ENCODE data around the gene HSF2BP.
"Not testable (repeated sequence)": the region's sequence is repeated elsewhere in the genome, so short reads cannot be mapped to it uniquely, and the experiment has no call there.

The HSF2BP gene

GRCh38 chr21:43681650-43682049 lies 22.4 kb upstream of the HSF2BP start:
- Histone ChIP-seq H3K9ac (ENCODE audit: low read length) (no peak overlapping the region), H3K36me3 (ENCODE audit: control insufficient read depth, insufficient read depth, low read length) (peaks cover 10% of the 10 kb centered on the region), H2BK5ac (ENCODE audit: low read length) (no peak overlapping the region), H3K4ac (ENCODE audit: low read depth, low read length) (no peak overlapping the region), H3K4me2 (ENCODE audit: low read length) (no peak overlapping the region), H2BK120ac (ENCODE audit: low read depth, low read length) (no peak overlapping the region), H3K27ac (ENCODE audit: low read depth, low read length) (no peak overlapping the region), H3K18ac (ENCODE audit: low read length) (no peak overlapping the region), H3K27me3 (ENCODE audit: insufficient read depth, low read length, poor library complexity) (no peaks in the 10 kb centered on the region), H4K5ac (ENCODE audit: low read length) (no peak overlapping the region), H3K79me1 (ENCODE audit: low read length) (no peaks in the 10 kb centered on the region), H3K4me1 (ENCODE audit: control insufficient read depth, low read depth, low read length) (no peaks in the 10 kb centered on the region), H3K23ac (ENCODE audit: low read length) (no peak overlapping the region), H3K4me3 (ENCODE audit: low read length) (no peak overlapping the region), H2AK5ac (ENCODE audit: low read length) (no peak overlapping the region), H2BK15ac (replicated peaks; ENCODE audit: low read depth) (no peak overlapping the region), H4K8ac (ENCODE audit: low read depth, low read length) (no peak overlapping the region), H3K56ac (ENCODE audit: low read length) (no peak overlapping the region), H3K79me2 (ENCODE audit: control insufficient read depth, insufficient read depth, low read length) (peaks cover 2% of the 10 kb centered on the region)
- no CpG with 5 or more reads among the region's 6 CpGs for WGBS (ENCODE audit: extremely low coverage, insufficient coverage, low lambda C conversion rate)
- DNase-seq = no peak

- not testable (repeated sequence) for H3K56ac ChIP-seq (ENCODE audit: low read length); H4K5ac ChIP-seq (ENCODE audit: low read length); H3K23ac ChIP-seq (ENCODE audit: low read length); H3K4me2 ChIP-seq (ENCODE audit: low read length); H2AK5ac ChIP-seq (ENCODE audit: low read length); H3K4me1 ChIP-seq (ENCODE audit: control insufficient read depth, low read depth, low read length); H3K4me3 ChIP-seq (ENCODE audit: low read length); H3K79me1 ChIP-seq (ENCODE audit: low read length); H3K18ac ChIP-seq (ENCODE audit: low read length); H3K27me3 ChIP-seq (ENCODE audit: insufficient read depth, low read length, poor library complexity); H3K27ac ChIP-seq (ENCODE audit: low read depth, low read length); H3K9ac ChIP-seq (ENCODE audit: low read length); DNase-seq; H3K79me2 ChIP-seq (ENCODE audit: control insufficient read depth, insufficient read depth, low read length); H3K4ac ChIP-seq (ENCODE audit: low read depth, low read length); H2BK15ac ChIP-seq (replicated peaks; ENCODE audit: low read depth); H2BK5ac ChIP-seq (ENCODE audit: low read length); H4K8ac ChIP-seq (ENCODE audit: low read depth, low read length); H2BK120ac ChIP-seq (ENCODE audit: low read depth, low read length)
- peaks cover 14% of the 10 kb centered on the region for H3K36me3 ChIP-seq (ENCODE audit: control insufficient read depth, insufficient read depth, low read length)
- no CpG with 5 or more reads among the region's 6 CpGs for WGBS (ENCODE audit: extremely low coverage, insufficient coverage, low lambda C conversion rate)
Measured at GRCh38 chr21:43680421-43680820, 21.1 kb upstream of the HSF2BP start.

- no peak overlapping the region for H4K8ac ChIP-seq (ENCODE audit: low read depth, low read length)
- peaks cover 6% of the 10 kb centered on the region for H3K79me2 ChIP-seq (ENCODE audit: control insufficient read depth, insufficient read depth, low read length)
- H2BK120ac ChIP-seq (ENCODE audit: low read depth, low read length) = no peak overlapping the region
- no peak overlapping the region for H3K18ac ChIP-seq (ENCODE audit: low read length)
- H3K56ac ChIP-seq (ENCODE audit: low read length) = no peak overlapping the region
- H3K4me2 ChIP-seq (ENCODE audit: low read length) = no peak overlapping the region
- H3K27me3 ChIP-seq (ENCODE audit: insufficient read depth, low read length, poor library complexity) = no peaks in the 10 kb centered on the region
- H3K4ac ChIP-seq (ENCODE audit: low read depth, low read length) = no peak overlapping the region
- peaks cover 13% of the 10 kb centered on the region for H3K36me3 ChIP-seq (ENCODE audit: control insufficient read depth, insufficient read depth, low read length)
- no peaks in the 10 kb centered on the region for H3K4me1 ChIP-seq (ENCODE audit: control insufficient read depth, low read depth, low read length)
- H2BK5ac ChIP-seq (ENCODE audit: low read length) = no peak overlapping the region
- no peak overlapping the region for H4K5ac ChIP-seq (ENCODE audit: low read length)
- DNase-seq = no peak
- no peak overlapping the region for H3K9ac ChIP-seq (ENCODE audit: low read length)
- WGBS (ENCODE audit: extremely low coverage, insufficient coverage, low lambda C conversion rate) = no CpG with 5 or more reads among the region's 12 CpGs
- no peak overlapping the region for H2BK15ac ChIP-seq (replicated peaks; ENCODE audit: low read depth)
- H3K27ac ChIP-seq (ENCODE audit: low read depth, low read length) = no peak overlapping the region
- H3K79me1 ChIP-seq (ENCODE audit: low read length) = no peaks in the 10 kb centered on the region
- no peak overlapping the region for H3K4me3 ChIP-seq (ENCODE audit: low read length)
- H3K23ac ChIP-seq (ENCODE audit: low read length) = no peak overlapping the region
- no peak overlapping the region for H2AK5ac ChIP-seq (ENCODE audit: low read length)
Measured at GRCh38 chr21:43679951-43680350, 20.7 kb upstream of the HSF2BP start.

GRCh38 chr21:43676391-43676790 lies 17.1 kb upstream of the HSF2BP start:
- Histone ChIP-seq H3K27ac (ENCODE audit: low read depth, low read length) (no peak overlapping the region), H3K79me2 (ENCODE audit: control insufficient read depth, insufficient read depth, low read length) (peaks cover 6% of the 10 kb centered on the region), H3K56ac (ENCODE audit: low read length) (no peak overlapping the region), H2BK5ac (ENCODE audit: low read length) (no peak overlapping the region), H2BK15ac (replicated peaks; ENCODE audit: low read depth) (no peak overlapping the region), H3K36me3 (ENCODE audit: control insufficient read depth, insufficient read depth, low read length) (peaks cover 14% of the 10 kb centered on the region), H3K79me1 (ENCODE audit: low read length) (no peaks in the 10 kb centered on the region), H3K9ac (ENCODE audit: low read length) (no peak overlapping the region), H3K4me2 (ENCODE audit: low read length) (no peak overlapping the region), H4K8ac (ENCODE audit: low read depth, low read length) (no peak overlapping the region), H3K27me3 (ENCODE audit: insufficient read depth, low read length, poor library complexity) (no peaks in the 10 kb centered on the region), H3K4me3 (ENCODE audit: low read length) (no peak overlapping the region), H3K23ac (ENCODE audit: low read length) (no peak overlapping the region), H4K5ac (ENCODE audit: low read length) (no peak overlapping the region), H3K18ac (ENCODE audit: low read length) (no peak overlapping the region), H2BK120ac (ENCODE audit: low read depth, low read length) (no peak overlapping the region), H3K4ac (ENCODE audit: low read depth, low read length) (no peak overlapping the region), H3K4me1 (ENCODE audit: control insufficient read depth, low read depth, low read length) (no peaks in the 10 kb centered on the region), H2AK5ac (ENCODE audit: low read length) (no peak overlapping the region)
- DNase-seq = no peak
- WGBS (ENCODE audit: extremely low coverage, insufficient coverage, low lambda C conversion rate) = no CpG with 5 or more reads among the region's 15 CpGs

- Histone ChIP-seq H3K79me2 (ENCODE audit: control insufficient read depth, insufficient read depth, low read length) (peaks cover 8% of the 10 kb centered on the region), H3K23ac (ENCODE audit: low read length) (no peak overlapping the region), H3K27me3 (ENCODE audit: insufficient read depth, low read length, poor library complexity) (no peaks in the 10 kb centered on the region), H3K79me1 (ENCODE audit: low read length) (peaks cover 3% of the 10 kb centered on the region), H3K4me2 (ENCODE audit: low read length) (no peak overlapping the region), H2BK5ac (ENCODE audit: low read length) (no peak overlapping the region), H2AK5ac (ENCODE audit: low read length) (no peak overlapping the region), H3K4me1 (ENCODE audit: control insufficient read depth, low read depth, low read length) (no peaks in the 10 kb centered on the region), H3K56ac (ENCODE audit: low read length) (no peak overlapping the region), H2BK120ac (ENCODE audit: low read depth, low read length) (no peak overlapping the region), H3K18ac (ENCODE audit: low read length) (no peak overlapping the region), H3K4ac (ENCODE audit: low read depth, low read length) (no peak overlapping the region), H3K27ac (ENCODE audit: low read depth, low read length) (no peak overlapping the region), H3K4me3 (ENCODE audit: low read length) (no peak overlapping the region), H4K8ac (ENCODE audit: low read depth, low read length) (no peak overlapping the region), H3K36me3 (ENCODE audit: control insufficient read depth, insufficient read depth, low read length) (peaks cover 18% of the 10 kb centered on the region), H2BK15ac (replicated peaks; ENCODE audit: low read depth) (no peak overlapping the region), H4K5ac (ENCODE audit: low read length) (no peak overlapping the region), H3K9ac (ENCODE audit: low read length) (no peak overlapping the region)
- WGBS (ENCODE audit: extremely low coverage, insufficient coverage, low lambda C conversion rate) = no CpG with 5 or more reads among the region's 3 CpGs
- no peak for DNase-seq
Measured at GRCh38 chr21:43675871-43676270, 16.6 kb upstream of the HSF2BP start.

GRCh38 chr21:43669828-43670605 lies 10.7 kb upstream of the HSF2BP start:
- Histone ChIP-seq H3K23ac (ENCODE audit: low read length) (no peak overlapping the region), H3K79me1 (ENCODE audit: low read length) (peaks cover 21% of the 10 kb centered on the region), H2BK15ac (replicated peaks; ENCODE audit: low read depth) (no peak overlapping the region), H3K27ac (ENCODE audit: low read depth, low read length) (no peak overlapping the region), H2AK5ac (ENCODE audit: low read length) (no peak overlapping the region), H3K4me1 (ENCODE audit: control insufficient read depth, low read depth, low read length) (no peaks in the 10 kb centered on the region), H2BK120ac (ENCODE audit: low read depth, low read length) (no peak overlapping the region), H3K4me3 (ENCODE audit: low read length) (no peak overlapping the region), H2BK5ac (ENCODE audit: low read length) (no peak overlapping the region), H3K18ac (ENCODE audit: low read length) (no peak overlapping the region), H3K36me3 (ENCODE audit: control insufficient read depth, insufficient read depth, low read length) (peaks cover 11% of the 10 kb centered on the region), H3K79me2 (ENCODE audit: control insufficient read depth, insufficient read depth, low read length) (peaks cover 35% of the 10 kb centered on the region), H3K4ac (ENCODE audit: low read depth, low read length) (no peak overlapping the region), H3K4me2 (ENCODE audit: low read length) (no peak overlapping the region), H4K5ac (ENCODE audit: low read length) (no peak overlapping the region), H3K9ac (ENCODE audit: low read length) (no peak overlapping the region), H3K27me3 (ENCODE audit: insufficient read depth, low read length, poor library complexity) (no peaks in the 10 kb centered on the region), H3K56ac (ENCODE audit: low read length) (no peak overlapping the region), H4K8ac (ENCODE audit: low read depth, low read length) (no peak overlapping the region)
- WGBS (ENCODE audit: extremely low coverage, insufficient coverage, low lambda C conversion rate) = no CpG with 5 or more reads among the region's 20 CpGs
- no peak for DNase-seq

Measured in mesendoderm (in vitro differentiated cells).